ENCODE results near the gene CFAP107.

The CFAP107 gene

GRCh38 chr1:12769976-12770505 lies 24.0 kb downstream of the CFAP107 start:
- ChIA-PET POLR2A (no interaction called here), CTCF (no interaction called here)
- TF ChIP-seq FOXK2 (IDR thresholded peaks at IDR 0.05) (no peak), PKNOX1 (IDR thresholded peaks at IDR 0.05) (no peak), FOXA1 (IDR thresholded peaks at IDR 0.05) (no peak)
- no peak for DNase-seq (ENCODE audit: extremely low spot score)

- CTCF ChIA-PET = no interaction called here
- no peak for DNase-seq (ENCODE audit: extremely low spot score)
- TF ChIP-seq ZNF384 (IDR thresholded peaks at IDR 0.05) = no peak
- no peak for TF ChIP-seq ARNT (IDR thresholded peaks at IDR 0.05)
- no peak for TF ChIP-seq PKNOX1 (IDR thresholded peaks at IDR 0.05)
- no peak for TF ChIP-seq ELF4 (IDR thresholded peaks at IDR 0.05)
- no peak for TF ChIP-seq NFRKB (IDR thresholded peaks at IDR 0.05)
- TF ChIP-seq FOXK2 (IDR thresholded peaks at IDR 0.05) = no peak
- TF ChIP-seq SUZ12 (IDR thresholded peaks at IDR 0.05) = no peak
- no peak for TF ChIP-seq SP1 (IDR thresholded peaks at IDR 0.05)
- TF ChIP-seq FOXM1 (IDR thresholded peaks at IDR 0.05; ENCODE audit: borderline replicate concordance) = no peak
- no peak for TF ChIP-seq BHLHE40 (IDR thresholded peaks at IDR 0.05; ENCODE audit: borderline replicate concordance)
- TF ChIP-seq LEF1 (IDR thresholded peaks at IDR 0.05; ENCODE audit: borderline replicate concordance) = no peak
- no peak for TF ChIP-seq HDGF (IDR thresholded peaks at IDR 0.05; ENCODE audit: borderline replicate concordance)
- TF ChIP-seq CTBP1 (IDR thresholded peaks at IDR 0.05; ENCODE audit: borderline replicate concordance) = no peak
- no peak for TF ChIP-seq FOXA1 (IDR thresholded peaks at IDR 0.05)
- no peak for TF ChIP-seq L3MBTL2 (conservative IDR thresholded peaks at IDR 0.05)
- TF ChIP-seq TARDBP (IDR thresholded peaks at IDR 0.05) = no peak
- POLR2A ChIA-PET = no interaction called here
These were observed 24.6 kb downstream of the CFAP107 start for GRCh38 chr1:12770620-12771019.

- TF ChIP-seq SP1 (IDR thresholded peaks at IDR 0.05) = no peak
- no peak for TF ChIP-seq ELF4 (IDR thresholded peaks at IDR 0.05)
- TF ChIP-seq ARNT (IDR thresholded peaks at IDR 0.05) = no peak
- TF ChIP-seq TARDBP (IDR thresholded peaks at IDR 0.05) = no peak
- no peak for TF ChIP-seq HDGF (IDR thresholded peaks at IDR 0.05; ENCODE audit: borderline replicate concordance)
- TF ChIP-seq SUZ12 (IDR thresholded peaks at IDR 0.05) = no peak
- TF ChIP-seq BHLHE40 (IDR thresholded peaks at IDR 0.05; ENCODE audit: borderline replicate concordance) = no peak
- TF ChIP-seq FOXA1 (IDR thresholded peaks at IDR 0.05) = no peak
- no peak for TF ChIP-seq LEF1 (IDR thresholded peaks at IDR 0.05; ENCODE audit: borderline replicate concordance)
- no peak for TF ChIP-seq CTBP1 (IDR thresholded peaks at IDR 0.05; ENCODE audit: borderline replicate concordance)
- TF ChIP-seq PKNOX1 (IDR thresholded peaks at IDR 0.05) = no peak
- TF ChIP-seq NFRKB (IDR thresholded peaks at IDR 0.05) = no peak
- no peak for TF ChIP-seq FOXK2 (IDR thresholded peaks at IDR 0.05)
- no peak for TF ChIP-seq L3MBTL2 (conservative IDR thresholded peaks at IDR 0.05)
- TF ChIP-seq FOXM1 (IDR thresholded peaks at IDR 0.05; ENCODE audit: borderline replicate concordance) = no peak
- no peak for TF ChIP-seq ZNF384 (IDR thresholded peaks at IDR 0.05)
- ChIA-PET CTCF (interaction anchor here (0.7 kb wide), 1 partner anchor 17 kb away, joined by 3 read pairs; no protein-coding TSS in a partner anchor), POLR2A (no interaction called here)
- DNase-seq (ENCODE audit: extremely low spot score) = no peak
These were observed 25.2 kb downstream of the CFAP107 start for GRCh38 chr1:12771186-12771585.

- ChIA-PET POLR2A (no interaction called here), CTCF (no interaction called here)
- no peak for DNase-seq (ENCODE audit: extremely low spot score)
- TF ChIP-seq NFRKB (IDR thresholded peaks at IDR 0.05) (no peak), FOXK2 (IDR thresholded peaks at IDR 0.05) (no peak), SP1 (IDR thresholded peaks at IDR 0.05) (no peak), TARDBP (IDR thresholded peaks at IDR 0.05) (no peak), BHLHE40 (IDR thresholded peaks at IDR 0.05; ENCODE audit: borderline replicate concordance) (no peak), ELF4 (IDR thresholded peaks at IDR 0.05) (no peak), FOXM1 (IDR thresholded peaks at IDR 0.05; ENCODE audit: borderline replicate concordance) (no peak), CTBP1 (IDR thresholded peaks at IDR 0.05; ENCODE audit: borderline replicate concordance) (no peak), LEF1 (IDR thresholded peaks at IDR 0.05; ENCODE audit: borderline replicate concordance) (no peak), ARNT (IDR thresholded peaks at IDR 0.05) (no peak), PKNOX1 (IDR thresholded peaks at IDR 0.05) (no peak), ZNF384 (IDR thresholded peaks at IDR 0.05) (no peak), FOXA1 (IDR thresholded peaks at IDR 0.05) (no peak), SUZ12 (IDR thresholded peaks at IDR 0.05) (no peak), L3MBTL2 (conservative IDR thresholded peaks at IDR 0.05) (no peak)
These were observed 26.5 kb downstream of the CFAP107 start for GRCh38 chr1:12772520-12772919.

- no peak for TF ChIP-seq NFRKB (IDR thresholded peaks at IDR 0.05)
- no peak for DNase-seq (ENCODE audit: extremely low spot score)
- ChIA-PET CTCF (no interaction called here), POLR2A (no interaction called here)
These were observed 27.4 kb downstream of the CFAP107 start, which contains the start of gene PRAMEF12 for GRCh38 chr1:12773438-12773837. Gene PRAMEF12 (plus strand): TSS chr1:12773738. CDS start chr1:12774868, 1,130 bp downstream.

GRCh38 chr1:12774801-12775345 lies 28.9 kb downstream of the CFAP107 start:
- no peak for TF ChIP-seq L3MBTL2 (conservative IDR thresholded peaks at IDR 0.05)
- no peak for TF ChIP-seq HDGF (IDR thresholded peaks at IDR 0.05; ENCODE audit: borderline replicate concordance)
- TF ChIP-seq ELF4 (IDR thresholded peaks at IDR 0.05) = no peak
- no peak for TF ChIP-seq TARDBP (IDR thresholded peaks at IDR 0.05)
- no peak for TF ChIP-seq NFRKB (IDR thresholded peaks at IDR 0.05)
- no peak for TF ChIP-seq FOXK2 (IDR thresholded peaks at IDR 0.05)
- no peak for DNase-seq (ENCODE audit: extremely low spot score)
- CTCF ChIA-PET = interaction anchor here (0.6 kb wide), 1 partner anchor 13 kb away, joined by 3 read pairs; no protein-coding TSS in a partner anchor
- POLR2A ChIA-PET = no interaction called here
